Caco-2 (cell line): ENCODE data around the gene NEFH. TPM values are rescaled to one million over a fixed set of nuclear protein-coding genes. Genes with fewer than 3 reads are reported as not detected.

Experiments
- BruUV-seq: library from RNA; stranded (reverse); fragments of 400-500 nt; replicated peaks from 2 replicates; lab custom pipeline; 2021; lab: Mats Ljungman, UMichigan
- CTCF ChIA-PET: fragments of 300-600 bp; sonication (Branson Sonifier 250); formaldehyde crosslinking; loops from one replicate; lab custom pipeline; 2022; ENCODE audit warnings: antibody characterized with exemption; lab: Charles Lee
- POLR2A ChIA-PET: fragments of 300-600 bp; sonication (Branson Sonifier 250); formaldehyde crosslinking; loops from one replicate; lab custom pipeline; 2022; ENCODE audit warnings: antibody characterized with exemption; lab: Charles Lee
- DNase-seq, 2 experiments: peaks; one replicate each; pipeline versions ENCODE4 v3.0.0 to v3.0.0-alpha.2; 2020 to 2022
- H3K27me3 ChIP-seq: replicated peaks from 2 replicates; pipeline ENCODE4 v1.6.0; 2011; ENCODE audit warnings: low read length; ENCODE audit not compliant: control insufficient read depth, insufficient read depth
- H3K36me3 ChIP-seq: 2 replicates; pipeline ENCODE4 v1.5.1; 2011; ENCODE audit warnings: low read length; ENCODE audit not compliant: control insufficient read depth, insufficient read depth
- H3K4me1 ChIP-seq: fragments of 250-450 bp; sonication (Bioruptor Pico); 2 replicates; pipeline ENCODE4 v1.5.1; 2020; ENCODE audit warnings: mild to moderate bottlenecking
- H3K4me3 ChIP-seq: 2 replicates; pipeline ENCODE4 v1.5.1; 2011; ENCODE audit warnings: low read depth, mild to moderate bottlenecking, control low read depth, low read length
- H3K9me3 ChIP-seq: fragments of 250-450 bp; sonication (Bioruptor Pico); 2 replicates; pipeline ENCODE4 v1.5.1; 2020; ENCODE audit warnings: mild to moderate bottlenecking, moderate library complexity
- H3K27ac Mint-ChIP-seq: one replicate; pipeline ENCODE4 v1.8.0; 2022; ENCODE audit warnings: mixed read lengths; ENCODE audit not compliant: unreplicated experiment
- H3K27me3 Mint-ChIP-seq: one replicate; pipeline ENCODE4 v1.8.0; 2022; ENCODE audit warnings: mixed read lengths; ENCODE audit not compliant: insufficient read depth, unreplicated experiment
- H3K36me3 Mint-ChIP-seq: one replicate; pipeline ENCODE4 v1.8.0; 2022; ENCODE audit warnings: mild to moderate bottlenecking, mixed read lengths; ENCODE audit not compliant: insufficient read depth, unreplicated experiment
- H3K4me1 Mint-ChIP-seq: one replicate; pipeline ENCODE4 v1.8.0; 2022; ENCODE audit warnings: low read depth, mixed read lengths; ENCODE audit not compliant: unreplicated experiment
- H3K4me3 Mint-ChIP-seq: one replicate; pipeline ENCODE4 v1.8.0; 2022; ENCODE audit warnings: mild to moderate bottlenecking, moderate library complexity, mixed read lengths; ENCODE audit not compliant: unreplicated experiment
- H3K9me3 Mint-ChIP-seq: one replicate; pipeline ENCODE4 v1.8.0; 2022; ENCODE audit warnings: mixed read lengths; ENCODE audit not compliant: unreplicated experiment
- intact Hi-C: fragments of 100-400 bp; cut with micrococcal nuclease; formaldehyde crosslinking; loops from one replicate; pipeline ENCODE4 v1.10.0; 2022; ENCODE audit not compliant: unreplicated experiment
- total RNA-seq: library from RNA; stranded (reverse); gene quantifications from 2 replicates; pipeline ENCODE4 v1.2.3, GENCODE V29; 2022
- TF ChIP-seq, protein P1 (sequence below), 2 experiments: fragments of 200-600 bp in 1 of 2; IDR thresholded peaks; 1 replicate in 1 of 2; 2 replicates in 1 of 2; pipeline versions ENCODE4 v1.5.1 to v1.8.0; 2011 to 2022; ENCODE audit warnings: antibody characterized with exemption in 1 of 2, control low read depth in 1 of 2, inconsistent platforms in 1 of 2, low read depth in 1 of 2, low read length in 1 of 2, mild to moderate bottlenecking in 1 of 2, moderate library complexity in 1 of 2; ENCODE audit not compliant: insufficient read depth in 1 of 2, severe bottlenecking in 1 of 2, unreplicated experiment in 1 of 2

Gene NEFH
- total RNA-seq, 1 experiment from 2014 or later, result not detected

GRCh38 chr22:29456211-29456671 is 23.8 kb upstream of the NEFH start:
- CTCF ChIA-PET, result no interaction called here
- H3K4me3 Mint-ChIP-seq, result no peak overlapping the region
- no peak overlapping the region for H3K4me3 ChIP-seq
- TF ChIP-seq, protein P1, sequence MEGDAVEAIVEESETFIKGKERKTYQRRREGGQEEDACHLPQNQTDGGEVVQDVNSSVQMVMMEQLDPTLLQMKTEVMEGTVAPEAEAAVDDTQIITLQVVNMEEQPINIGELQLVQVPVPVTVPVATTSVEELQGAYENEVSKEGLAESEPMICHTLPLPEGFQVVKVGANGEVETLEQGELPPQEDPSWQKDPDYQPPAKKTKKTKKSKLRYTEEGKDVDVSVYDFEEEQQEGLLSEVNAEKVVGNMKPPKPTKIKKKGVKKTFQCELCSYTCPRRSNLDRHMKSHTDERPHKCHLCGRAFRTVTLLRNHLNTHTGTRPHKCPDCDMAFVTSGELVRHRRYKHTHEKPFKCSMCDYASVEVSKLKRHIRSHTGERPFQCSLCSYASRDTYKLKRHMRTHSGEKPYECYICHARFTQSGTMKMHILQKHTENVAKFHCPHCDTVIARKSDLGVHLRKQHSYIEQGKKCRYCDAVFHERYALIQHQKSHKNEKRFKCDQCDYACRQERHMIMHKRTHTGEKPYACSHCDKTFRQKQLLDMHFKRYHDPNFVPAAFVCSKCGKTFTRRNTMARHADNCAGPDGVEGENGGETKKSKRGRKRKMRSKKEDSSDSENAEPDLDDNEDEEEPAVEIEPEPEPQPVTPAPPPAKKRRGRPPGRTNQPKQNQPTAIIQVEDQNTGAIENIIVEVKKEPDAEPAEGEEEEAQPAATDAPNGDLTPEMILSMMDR (IDR thresholded peaks at IDR 0.05; ENCODE audit: insufficient read depth in 1 of 2, low read depth in 1 of 2, low read length in 1 of 2, severe bottlenecking in 1 of 2, unreplicated experiment in 1 of 2), result no peak
- no peak for DNase-seq
- no peaks in the 10 kb centered on the region for H3K36me3 ChIP-seq
- POLR2A ChIA-PET, result no interaction called here
- BruUV-seq, result no TSS peak
- H3K27me3 Mint-ChIP-seq, result no peaks in the 10 kb centered on the region
- intact Hi-C loops, result no loop called here
- no peaks in the 10 kb centered on the region for H3K9me3 ChIP-seq
- peaks cover 11% of the 10 kb centered on the region for H3K36me3 Mint-ChIP-seq
- no peaks in the 10 kb centered on the region for H3K4me1 ChIP-seq
- no peaks in the 10 kb centered on the region for H3K4me1 Mint-ChIP-seq
- H3K27ac Mint-ChIP-seq, result no peak overlapping the region
- no peaks in the 10 kb centered on the region for H3K9me3 Mint-ChIP-seq
- no peaks in the 10 kb centered on the region for H3K27me3 ChIP-seq

- ChIA-PET POLR2A (no interaction called here), CTCF (interaction anchor here (0.9 kb wide), 1 partner anchor 13 kb away, joined by 3 read pairs; no protein-coding TSS in a partner anchor)
- TF ChIP-seq, protein P1 (IDR thresholded peaks at IDR 0.05; ENCODE audit: insufficient read depth in 1 of 2, low read depth in 1 of 2, low read length in 1 of 2, severe bottlenecking in 1 of 2, unreplicated experiment in 1 of 2), result no peak
- Histone ChIP-seq H3K27me3 (no peaks in the 10 kb centered on the region), H3K4me3 (no peak overlapping the region), H3K9me3 (no peaks in the 10 kb centered on the region), H3K36me3 (no peaks in the 10 kb centered on the region), H3K4me1 (no peaks in the 10 kb centered on the region)
- H3K27me3 Mint-ChIP-seq, result no peaks in the 10 kb centered on the region
- H3K4me1 Mint-ChIP-seq, result no peaks in the 10 kb centered on the region
- H3K9me3 Mint-ChIP-seq, result no peaks in the 10 kb centered on the region
- no peak overlapping the region for H3K27ac Mint-ChIP-seq
- peaks cover 11% of the 10 kb centered on the region for H3K36me3 Mint-ChIP-seq
- no peak overlapping the region for H3K4me3 Mint-ChIP-seq
- intact Hi-C loops, result no loop called here
- peak; percentile 61 to 62 for DNase-seq
- no TSS peak for BruUV-seq
Measured at GRCh38 chr22:29457730-29458129, 22.3 kb upstream of the NEFH start.

GRCh38 chr22:29458551-29458950 is 21.5 kb upstream of the NEFH start:
- intact Hi-C loops, result no loop called here
- CTCF ChIA-PET, result no interaction called here
- Histone ChIP-seq H3K27me3 (no peaks in the 10 kb centered on the region), H3K9me3 (no peaks in the 10 kb centered on the region), H3K36me3 (no peaks in the 10 kb centered on the region), H3K4me1 (no peaks in the 10 kb centered on the region), H3K4me3 (no peak overlapping the region)
- TF ChIP-seq, protein P1 (IDR thresholded peaks at IDR 0.05; ENCODE audit: insufficient read depth in 1 of 2, low read depth in 1 of 2, low read length in 1 of 2, severe bottlenecking in 1 of 2, unreplicated experiment in 1 of 2), result no peak
- peaks cover 11% of the 10 kb centered on the region for H3K36me3 Mint-ChIP-seq
- DNase-seq, result no peak
- no peak overlapping the region for H3K27ac Mint-ChIP-seq
- no peaks in the 10 kb centered on the region for H3K27me3 Mint-ChIP-seq
- no peak overlapping the region for H3K4me3 Mint-ChIP-seq
- no peaks in the 10 kb centered on the region for H3K9me3 Mint-ChIP-seq
- no TSS peak for BruUV-seq
- POLR2A ChIA-PET, result no interaction called here
- H3K4me1 Mint-ChIP-seq, result no peaks in the 10 kb centered on the region
